ENCODE measurements around the gene MPL. TPM values are rescaled to one million over a fixed set of nuclear protein-coding genes. Genes with fewer than 3 reads are reported as not detected.

The MPL gene
- total RNA-seq, 1 donor from 2014 or later = not detected

GRCh38 chr1:43322506-43322905, 15.1 kb upstream of the MPL start:
- no peak overlapping the region for H3K27ac ChIP-seq
- H3K27me3 ChIP-seq = no peaks in the 10 kb centered on the region
- H3K9me3 ChIP-seq = no peaks in the 10 kb centered on the region
- TF ChIP-seq POLR2AphosphoS5 (IDR thresholded peaks at IDR 0.05; ENCODE audit: insufficient read depth in 1 of 2, low read depth in 1 of 2) (no peak), POLR2A (IDR thresholded peaks at IDR 0.05) (no peak), CTCF (IDR thresholded peaks at IDR 0.05) (no peak)
- no peaks in the 10 kb centered on the region for H3K4me1 ChIP-seq
- H3K4me3 ChIP-seq = no peak overlapping the region
- H3K36me3 ChIP-seq = no peaks in the 10 kb centered on the region
- no peak for DNase-seq (ENCODE audit: extremely low spot score in 2 of 2)
- intact Hi-C loops (cut with DNase I) = no loop called here

- DNase-seq (ENCODE audit: extremely low spot score in 2 of 2) = no peak
- H3K27me3 ChIP-seq = no peaks in the 10 kb centered on the region
- no peaks in the 10 kb centered on the region for H3K9me3 ChIP-seq
- no peaks in the 10 kb centered on the region for H3K36me3 ChIP-seq
- H3K27ac ChIP-seq = no peak overlapping the region
- intact Hi-C loops (cut with DNase I) = no loop called here
- H3K4me1 ChIP-seq = peaks cover under 1% of the 10 kb centered on the region
- TF ChIP-seq POLR2A (IDR thresholded peaks at IDR 0.05) (no peak), POLR2AphosphoS5 (IDR thresholded peaks at IDR 0.05; ENCODE audit: insufficient read depth in 1 of 2, low read depth in 1 of 2) (no peak), CTCF (IDR thresholded peaks at IDR 0.05) (no peak)
- H3K4me3 ChIP-seq = no peak overlapping the region
These were observed 12.8 kb upstream of the MPL start for GRCh38 chr1:43324810-43325209.

GRCh38 chr1:43325381-43325780, 12.2 kb upstream of the MPL start:
- intact Hi-C loops (cut with DNase I) = no loop called here
- Histone ChIP-seq H3K4me3 (no peak overlapping the region), H3K9me3 (no peaks in the 10 kb centered on the region), H3K27me3 (no peaks in the 10 kb centered on the region), H3K4me1 (peaks cover 6% of the 10 kb centered on the region), H3K27ac (no peak overlapping the region), H3K36me3 (no peaks in the 10 kb centered on the region)
- no peak for DNase-seq (ENCODE audit: extremely low spot score in 2 of 2)
- no peak for TF ChIP-seq POLR2AphosphoS5 (IDR thresholded peaks at IDR 0.05; ENCODE audit: insufficient read depth in 1 of 2, low read depth in 1 of 2)
- TF ChIP-seq POLR2A (IDR thresholded peaks at IDR 0.05) = no peak
- TF ChIP-seq CTCF (IDR thresholded peaks at IDR 0.05) = no peak

DNA sequence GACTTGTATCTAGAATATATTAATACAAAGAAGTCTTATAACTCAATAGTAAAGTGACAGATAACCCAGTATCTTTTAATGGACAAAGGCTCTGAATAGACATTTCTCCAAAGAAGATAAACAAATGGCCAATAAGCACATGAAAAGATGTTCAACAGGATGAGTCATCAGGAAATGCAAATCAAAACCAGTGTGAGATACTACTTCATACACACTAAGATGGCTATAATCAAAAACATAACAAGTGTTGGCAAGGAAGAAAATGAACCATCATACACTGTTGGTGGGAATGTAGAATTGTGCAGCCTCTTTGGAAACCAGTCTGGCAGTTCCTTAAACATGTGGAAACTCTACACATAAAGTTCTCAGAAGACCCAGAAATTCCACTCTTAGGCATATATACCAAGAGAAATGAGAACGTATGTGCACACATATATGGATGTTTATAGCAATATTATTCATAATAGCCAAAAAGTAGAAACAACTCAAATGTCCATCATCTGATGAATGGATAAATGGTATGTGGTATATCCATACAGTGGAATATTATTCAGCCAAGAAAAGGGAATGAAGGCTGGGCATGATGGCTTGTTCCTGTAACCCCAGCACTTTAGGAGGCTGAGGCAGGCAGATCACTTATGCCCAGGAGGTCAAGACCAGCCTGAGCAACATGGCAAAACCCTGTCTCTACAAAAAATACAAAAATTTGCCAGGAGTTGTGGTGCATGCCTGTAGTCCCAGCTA, 9.9 kb upstream of the MPL start:
- TF ChIP-seq CTCF (IDR thresholded peaks at IDR 0.05) (no peak), POLR2A (IDR thresholded peaks at IDR 0.05) (no peak), POLR2AphosphoS5 (IDR thresholded peaks at IDR 0.05; ENCODE audit: insufficient read depth in 1 of 2, low read depth in 1 of 2) (no peak)
- no peaks in the 10 kb centered on the region for H3K36me3 ChIP-seq
- peaks cover 8% of the 10 kb centered on the region for H3K4me1 ChIP-seq
- no peaks in the 10 kb centered on the region for H3K27me3 ChIP-seq
- no peak for DNase-seq (ENCODE audit: extremely low spot score in 2 of 2)
- no peak overlapping the region for H3K27ac ChIP-seq
- H3K9me3 ChIP-seq = no peaks in the 10 kb centered on the region
- H3K4me3 ChIP-seq = no peak overlapping the region
- intact Hi-C loops (cut with DNase I) = no loop called here

GRCh38 chr1:43329995-43330751, 7.4 kb upstream of the MPL start:
- DNase-seq (ENCODE audit: extremely low spot score in 2 of 2) = no peak

More at GRCh38 chr1:43329995-43330751, 7.4 kb upstream of the MPL start:
- H3K4me3 ChIP-seq = no peak overlapping the region
- H3K36me3 ChIP-seq = no peaks in the 10 kb centered on the region
- H3K4me1 ChIP-seq = peaks cover 8% of the 10 kb centered on the region
- H3K27ac ChIP-seq = no peak overlapping the region
- intact Hi-C loops (cut with DNase I) = no loop called here
- no peaks in the 10 kb centered on the region for H3K9me3 ChIP-seq
- TF ChIP-seq CTCF (IDR thresholded peaks at IDR 0.05) (no peak), POLR2A (IDR thresholded peaks at IDR 0.05) (no peak), POLR2AphosphoS5 (IDR thresholded peaks at IDR 0.05; ENCODE audit: insufficient read depth in 1 of 2, low read depth in 1 of 2) (no peak)
- no peaks in the 10 kb centered on the region for H3K27me3 ChIP-seq

All from vagina (tissue), 2 donors.